GM12874 (cell line): Measurements from ENCODE around the gene TLE1.

Experiments
- CTCF ChIP-seq: IDR thresholded peaks from 2 replicates; pipeline ENCODE4 v1.5.1; 2011; ENCODE audit warnings: low read depth, mild to moderate bottlenecking, control low read depth, low read length, moderate library complexity; ENCODE audit not compliant: insufficient read depth

Gene TLE1

GRCh38 chr9:81631218-81631745 lies 58.1 kb downstream of the TLE1 start:
- no peak for TF ChIP-seq CTCF

GRCh38 chr9:81629440-81629839 lies 59.9 kb downstream of the TLE1 start:
- no peak for TF ChIP-seq CTCF

GRCh38 chr9:81628897-81629296 lies 60.5 kb downstream of the TLE1 start:
- no peak for TF ChIP-seq CTCF

GRCh38 chr9:81627481-81627880 lies 61.9 kb downstream of the TLE1 start:
- TF ChIP-seq CTCF: no peak

- TF ChIP-seq CTCF: no peak
Measured at GRCh38 chr9:81626511-81626910, 62.8 kb downstream of the TLE1 start.

GRCh38 chr9:81625969-81626368 lies 63.4 kb downstream of the TLE1 start:
- no peak for TF ChIP-seq CTCF

- TF ChIP-seq CTCF: no peak
Measured at GRCh38 chr9:81623778-81624177, 65.6 kb downstream of the TLE1 start.
